ENCODE data around the gene ABCG1. TPM values are rescaled to one million over a fixed set of nuclear protein-coding genes. Genes with fewer than 3 reads are reported as not detected.

The ABCG1 gene
- total RNA-seq, 1 donor from 2014 or later: 62.9 TPM

DNA sequence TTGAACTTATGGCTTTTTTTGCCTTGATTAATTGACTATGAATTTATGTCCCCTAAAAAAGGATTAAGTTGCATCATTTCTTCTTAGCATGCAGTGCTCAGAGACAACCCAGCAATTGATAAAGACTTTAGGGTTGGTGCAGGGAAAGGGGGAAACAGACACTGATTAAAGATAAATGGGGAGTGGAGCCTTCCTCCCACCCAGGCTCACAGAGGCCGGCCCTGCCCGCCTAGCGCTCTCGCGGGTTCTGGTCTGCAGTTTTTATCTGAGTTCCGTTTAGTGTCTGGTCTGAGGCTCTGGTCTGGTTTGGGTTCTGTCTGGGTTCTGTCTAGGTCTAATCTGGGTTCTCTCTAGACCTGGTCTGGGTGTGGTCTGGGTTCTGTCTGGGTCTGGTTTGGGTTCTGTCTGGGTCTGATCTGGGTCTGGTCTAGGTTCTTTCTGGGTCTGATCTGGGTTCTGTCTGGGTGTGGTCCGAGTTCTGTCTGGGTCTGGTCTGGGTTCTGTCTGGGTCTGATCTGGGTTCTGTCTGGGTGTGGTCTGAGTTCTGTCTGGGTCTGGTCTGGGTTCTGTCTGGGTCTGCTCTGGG lies 48.1 kb downstream of the ABCG1 start:
- DNase-seq (ENCODE audit: low read depth in 2 of 2): no peak

DNA sequence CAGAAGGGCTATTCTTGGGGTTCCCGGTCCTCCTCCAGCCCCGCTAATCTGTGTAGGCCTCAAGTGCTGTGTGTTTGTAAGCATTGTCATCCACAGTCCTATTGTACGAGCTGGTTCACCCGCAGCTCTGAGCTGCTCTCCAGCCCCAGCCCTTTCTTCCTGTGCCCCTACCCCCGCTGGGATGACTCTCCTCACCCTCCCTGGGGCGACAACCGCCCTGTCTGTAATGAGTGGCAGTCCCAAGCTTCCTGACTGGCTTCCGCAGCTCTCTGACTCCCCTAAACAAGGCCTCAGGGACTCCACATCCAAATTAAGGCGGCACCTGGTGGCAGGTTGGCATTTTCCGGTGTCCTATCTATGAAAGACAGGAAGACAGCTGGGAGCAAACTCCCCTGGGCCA lies 50.4 kb downstream of the ABCG1 start:
- peak; percentile 21 to 45 for DNase-seq (ENCODE audit: low read depth in 2 of 2)

DNA sequence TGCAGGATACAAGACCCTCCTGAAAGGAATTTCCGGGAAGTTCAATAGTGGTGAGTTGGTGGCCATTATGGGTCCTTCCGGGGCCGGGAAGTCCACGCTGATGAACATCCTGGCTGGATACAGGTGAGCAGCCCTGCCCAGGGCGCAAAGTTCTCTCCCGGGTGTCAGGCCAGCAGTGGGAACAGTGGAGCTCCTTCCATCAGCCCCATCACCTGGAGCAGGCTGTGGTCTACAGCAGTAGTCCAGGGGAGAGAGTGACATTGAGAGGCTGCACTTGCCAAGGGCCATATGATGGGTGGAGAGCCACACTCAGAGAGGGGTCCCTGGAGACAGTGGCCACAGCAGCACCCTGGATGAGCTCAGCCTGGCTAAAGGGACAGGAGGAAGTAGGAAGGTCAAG lies 52.1 kb downstream of the ABCG1 start:
- DNase-seq (ENCODE audit: low read depth in 2 of 2): no peak

DNA sequence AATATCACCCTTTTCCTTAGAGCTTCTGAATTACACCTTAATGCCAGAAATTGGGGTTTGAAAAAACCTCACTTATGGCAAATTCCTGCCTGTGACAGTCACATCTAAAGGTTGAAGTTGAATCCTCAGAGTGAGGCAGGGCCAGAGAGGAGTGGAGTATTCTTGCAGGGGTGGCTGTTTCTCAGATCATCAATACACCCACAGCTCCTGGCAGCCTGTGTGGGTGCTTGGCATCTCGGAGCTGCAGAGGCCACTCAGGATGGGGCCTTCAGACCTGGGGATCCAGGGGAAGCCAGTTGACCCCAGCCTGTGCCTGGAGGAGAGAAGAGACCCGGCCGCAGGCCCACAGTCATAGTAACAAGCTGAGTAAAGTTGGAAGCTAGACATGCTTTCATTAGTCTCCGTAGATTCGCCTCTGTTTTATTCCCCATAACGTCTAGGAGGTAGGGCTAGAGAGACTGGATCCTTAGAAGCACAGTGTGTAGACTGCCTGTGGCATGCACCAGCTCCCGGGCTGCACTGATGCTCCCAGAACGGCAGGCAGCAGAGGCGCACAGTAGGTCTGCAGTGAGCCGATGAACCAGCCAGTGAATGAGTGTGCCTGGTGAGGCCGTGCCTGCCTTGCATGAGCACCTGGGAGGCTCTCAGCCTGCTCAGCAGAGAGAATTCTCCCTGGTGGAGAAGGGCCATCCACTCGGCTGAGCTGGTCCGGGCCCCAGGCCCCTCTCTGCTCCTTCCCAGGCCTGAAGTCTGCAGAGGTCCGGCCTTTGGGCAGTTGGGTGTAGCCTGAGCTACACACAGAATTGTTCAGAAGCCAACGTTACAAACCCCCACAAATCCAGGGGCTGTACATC lies 53.4 kb downstream of the ABCG1 start:
- no peak for DNase-seq (ENCODE audit: low read depth in 2 of 2)

DNA sequence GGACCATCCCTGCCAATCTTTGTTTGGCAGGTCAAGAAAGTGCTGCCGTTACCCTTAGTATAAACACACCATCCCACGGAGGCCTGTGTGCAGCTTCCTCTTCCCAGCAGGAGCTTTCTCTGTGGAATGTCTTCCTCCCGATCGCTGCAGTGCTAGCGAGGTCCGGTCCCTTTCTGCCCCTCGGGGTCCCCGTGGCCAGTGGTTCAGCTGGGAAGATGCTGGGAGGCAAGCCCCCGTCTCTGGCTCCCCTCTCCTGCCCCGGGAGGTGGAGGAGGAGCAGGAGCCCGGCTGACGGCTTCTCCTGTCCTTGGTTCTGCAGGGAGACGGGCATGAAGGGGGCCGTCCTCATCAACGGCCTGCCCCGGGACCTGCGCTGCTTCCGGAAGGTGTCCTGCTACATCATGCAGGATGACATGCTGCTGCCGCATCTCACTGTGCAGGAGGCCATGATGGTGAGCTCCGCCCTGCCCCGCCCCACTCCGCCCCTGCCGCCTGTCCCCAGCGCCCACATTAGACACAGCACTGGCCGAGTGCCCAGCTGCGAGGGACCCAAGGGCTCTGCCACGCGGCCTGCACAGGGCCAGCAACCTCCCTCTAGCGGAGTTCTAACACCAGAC lies 54.2 kb downstream of the ABCG1 start:
- no peak for DNase-seq (ENCODE audit: low read depth in 2 of 2)

DNA sequence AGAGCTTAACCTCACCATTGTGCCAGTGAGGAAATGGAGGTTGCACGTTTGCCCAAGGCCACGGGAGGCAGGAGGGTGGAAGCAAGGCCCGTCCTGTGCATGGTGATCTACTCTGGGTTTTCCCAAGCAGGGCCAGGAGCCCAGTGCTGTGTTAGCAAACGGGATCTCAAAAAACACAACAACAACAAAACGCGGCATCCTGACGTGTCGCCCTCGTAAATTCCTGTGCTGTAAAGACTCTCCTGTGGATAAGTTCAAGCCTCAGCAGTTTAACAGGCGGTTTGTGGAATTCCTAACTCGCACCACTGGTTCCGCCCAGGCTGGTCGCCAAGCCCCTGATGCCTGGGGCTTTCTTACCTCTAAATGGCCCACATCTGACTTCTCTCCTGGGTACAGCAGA lies 57.1 kb downstream of the ABCG1 start:
- DNase-seq (ENCODE audit: low read depth in 2 of 2): no peak

DNA sequence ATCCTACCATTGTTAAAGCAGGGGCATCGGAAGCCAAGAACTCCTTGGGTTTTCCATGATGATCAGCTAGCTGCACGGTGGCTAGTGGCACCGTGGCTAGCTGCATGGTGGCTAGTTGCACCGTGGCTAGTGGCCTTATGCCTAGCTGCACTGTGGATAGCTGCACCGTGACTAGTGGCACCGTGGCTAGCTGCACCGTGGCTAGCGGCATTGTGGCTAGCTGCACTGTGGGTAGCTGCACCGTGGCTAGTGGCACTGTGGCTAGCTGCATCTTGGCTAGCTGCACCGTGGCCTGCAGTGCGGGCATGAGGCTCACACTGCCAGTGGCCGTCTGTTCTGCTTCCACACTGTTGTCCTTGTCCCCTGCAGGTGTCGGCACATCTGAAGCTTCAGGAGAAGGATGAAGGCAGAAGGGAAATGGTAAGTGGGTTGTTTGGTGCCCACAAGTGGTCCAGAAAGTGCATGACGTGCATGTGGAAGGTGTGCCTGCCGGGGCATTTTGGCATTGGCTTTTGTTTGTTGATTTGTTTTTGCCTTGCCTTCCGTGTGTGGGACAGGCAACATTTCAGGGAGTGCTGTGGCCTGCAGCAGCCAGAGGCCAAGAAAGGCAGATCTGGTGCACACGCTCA lies 57.7 kb downstream of the ABCG1 start:
- no peak for DNase-seq (ENCODE audit: low read depth in 2 of 2)

DNA sequence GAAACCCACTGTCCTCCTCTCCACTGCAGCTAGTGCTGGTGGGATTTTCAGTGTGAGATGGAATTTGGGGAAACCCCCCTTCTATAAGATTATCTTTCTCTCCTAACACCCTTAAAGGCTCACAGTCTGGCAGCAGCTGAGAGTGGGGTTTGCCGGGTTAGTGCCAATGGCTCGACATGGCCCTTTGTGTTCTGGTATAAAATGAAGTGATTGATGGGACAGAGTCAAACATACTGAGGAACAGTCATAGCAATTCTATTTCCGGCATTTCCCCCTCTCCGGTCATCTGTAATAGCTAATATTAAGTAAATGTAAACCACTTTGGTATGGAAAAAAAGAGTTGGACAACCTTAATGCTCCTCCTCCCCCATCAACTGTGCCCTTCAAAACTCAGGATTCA lies 58.7 kb downstream of the ABCG1 start:
- DNase-seq (ENCODE audit: low read depth in 2 of 2): peak in 1 of 2 donors; percentile 81

DNA sequence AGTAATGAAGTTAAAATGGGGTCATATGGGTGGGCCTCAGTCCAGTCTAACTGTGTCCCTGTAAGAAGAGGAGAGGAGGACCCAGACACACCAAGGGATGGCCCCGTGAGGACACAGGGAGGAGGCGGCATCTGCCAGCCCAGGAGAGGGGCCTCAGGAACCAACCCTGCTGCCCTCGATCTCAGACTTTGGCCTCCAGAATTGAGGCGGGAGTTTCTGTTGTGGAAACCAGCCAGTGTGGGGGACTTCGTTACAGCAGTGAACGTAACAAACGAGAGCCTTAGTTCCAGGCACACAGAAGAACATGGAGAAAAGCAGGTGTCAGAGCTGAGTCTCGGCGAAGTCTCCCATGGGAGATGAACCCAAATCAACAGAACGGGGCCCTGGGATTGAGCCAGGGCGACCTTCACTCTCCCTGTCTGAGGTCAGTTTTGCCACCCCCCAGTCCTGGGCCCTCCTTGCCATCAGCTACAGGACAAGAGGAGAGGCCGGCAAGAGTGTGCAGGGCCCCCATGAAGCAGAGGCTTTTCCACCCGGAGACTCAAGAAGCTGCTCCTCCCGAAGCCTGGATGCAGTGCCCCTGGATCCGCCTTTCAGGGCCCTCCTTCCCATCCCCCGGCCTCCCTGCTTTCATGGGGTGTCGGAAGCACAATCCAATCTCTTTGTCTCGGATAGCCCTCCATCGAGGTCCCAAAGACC lies 59.7 kb downstream of the ABCG1 start:
- no peak for DNase-seq (ENCODE audit: low read depth in 2 of 2)

DNA sequence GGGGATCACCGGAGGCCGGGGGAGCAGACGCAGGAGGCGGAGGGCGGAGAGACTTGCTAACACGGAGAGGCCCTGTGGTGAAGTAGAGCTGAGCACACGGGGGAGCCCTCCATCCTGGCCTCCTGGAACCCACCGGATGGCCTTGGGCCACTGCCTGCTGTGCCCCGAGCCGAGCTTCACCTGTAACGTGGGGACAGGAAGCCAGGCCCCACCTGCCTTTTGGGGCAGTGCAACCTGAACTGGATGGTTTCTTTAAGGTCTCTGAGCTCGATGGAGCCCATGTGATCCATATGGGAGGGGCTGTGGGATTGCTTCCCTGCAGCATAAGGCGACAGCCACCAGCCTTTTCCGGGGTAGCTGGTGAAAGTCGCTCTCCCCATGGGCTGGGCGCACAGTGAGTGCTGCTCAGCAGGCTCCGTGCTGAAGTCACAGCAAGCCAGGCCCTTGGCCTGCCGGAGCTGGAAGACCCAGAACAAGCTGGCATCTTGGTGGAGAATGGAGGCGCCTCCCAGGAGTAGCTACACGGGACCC lies 60.5 kb downstream of the ABCG1 start:
- DNase-seq (ENCODE audit: low read depth in 2 of 2): no peak

DNA sequence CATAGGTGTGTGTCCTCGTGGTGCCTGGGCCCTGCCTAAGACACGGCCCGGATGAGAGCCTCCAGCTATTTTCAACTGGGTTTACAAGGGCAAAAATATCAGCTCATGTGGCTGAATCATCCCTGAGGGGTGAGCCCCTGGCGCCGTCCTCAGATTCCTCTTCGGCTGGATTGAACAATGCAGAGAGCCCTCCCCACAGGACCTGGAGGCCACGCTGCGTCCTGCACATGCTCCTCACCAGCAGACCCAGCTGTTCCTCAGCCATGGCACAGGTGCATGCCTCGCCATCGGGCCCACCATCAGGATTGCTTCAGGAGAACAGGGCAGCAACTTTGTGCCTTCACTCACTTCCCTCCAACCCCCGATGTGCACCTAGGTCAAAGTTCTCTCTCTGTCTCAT lies 60.9 kb downstream of the ABCG1 start:
- DNase-seq (ENCODE audit: low read depth in 2 of 2): no peak

DNA sequence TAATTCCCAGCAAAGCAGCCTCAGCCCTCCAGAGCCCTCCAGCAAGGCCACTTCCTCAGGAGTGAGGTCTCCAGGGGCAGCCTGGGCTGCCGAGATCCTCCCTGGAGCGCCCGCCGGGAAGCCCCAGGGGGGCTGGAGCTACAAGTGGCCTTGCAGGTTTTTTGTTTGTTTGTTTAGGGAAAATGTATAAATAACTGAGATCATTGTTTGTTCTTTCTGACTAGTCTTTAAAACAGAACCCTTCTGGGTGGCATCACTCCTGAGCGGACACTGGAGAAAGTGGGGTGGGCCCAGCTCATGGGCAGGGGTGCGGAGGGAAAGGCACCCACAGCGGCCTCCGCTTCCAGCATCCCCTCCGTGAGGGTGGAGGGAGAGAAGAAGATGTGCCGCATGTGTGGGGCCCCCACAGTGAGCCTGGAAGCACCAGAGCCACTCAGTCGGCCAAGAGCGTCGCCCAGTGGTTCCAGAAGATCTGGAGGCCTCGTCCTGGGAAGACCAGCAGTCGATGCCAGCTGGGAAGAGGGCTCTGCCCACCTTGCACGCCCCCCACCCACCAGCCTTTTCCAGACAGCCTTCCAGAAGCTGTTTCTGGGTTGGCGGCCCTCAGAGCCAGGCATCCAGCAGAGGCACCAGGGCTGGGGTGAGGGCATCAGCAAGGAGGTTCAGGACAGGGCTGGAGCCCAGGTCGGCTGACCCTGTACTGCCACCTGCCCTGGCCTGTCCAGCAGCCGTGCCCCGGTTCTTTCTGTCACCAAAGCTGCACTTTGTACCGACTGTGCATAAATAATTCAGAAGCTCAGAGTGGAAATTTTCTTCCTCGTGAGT lies 61.6 kb downstream of the ABCG1 start:
- DNase-seq (ENCODE audit: low read depth in 2 of 2): no peak

DNA sequence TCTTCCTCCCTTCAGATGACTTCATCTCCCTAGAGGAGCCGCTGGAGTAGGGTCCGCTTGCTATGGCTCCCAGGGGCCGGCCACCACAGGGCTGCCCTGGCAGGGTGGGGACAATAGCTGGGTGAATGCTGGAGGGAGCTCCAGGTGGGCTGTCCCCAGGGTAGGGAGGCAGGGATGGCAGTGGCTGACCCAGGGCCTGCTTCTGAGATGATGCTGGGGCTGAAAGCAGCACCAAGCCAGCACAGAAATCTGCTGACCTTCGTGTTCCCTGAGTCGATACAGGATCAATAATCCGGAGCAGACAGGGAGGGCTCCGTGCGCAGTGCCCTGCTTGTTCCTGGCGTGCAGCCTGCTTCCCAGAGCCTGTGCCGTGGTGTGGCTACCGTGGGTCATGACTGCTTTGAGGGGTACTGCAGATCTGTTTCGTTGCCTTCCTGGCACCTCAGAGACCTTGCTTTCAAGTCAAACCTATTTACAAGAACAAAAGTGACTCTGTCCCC lies 62.3 kb downstream of the ABCG1 start:
- no peak for DNase-seq (ENCODE audit: low read depth in 2 of 2)

DNA sequence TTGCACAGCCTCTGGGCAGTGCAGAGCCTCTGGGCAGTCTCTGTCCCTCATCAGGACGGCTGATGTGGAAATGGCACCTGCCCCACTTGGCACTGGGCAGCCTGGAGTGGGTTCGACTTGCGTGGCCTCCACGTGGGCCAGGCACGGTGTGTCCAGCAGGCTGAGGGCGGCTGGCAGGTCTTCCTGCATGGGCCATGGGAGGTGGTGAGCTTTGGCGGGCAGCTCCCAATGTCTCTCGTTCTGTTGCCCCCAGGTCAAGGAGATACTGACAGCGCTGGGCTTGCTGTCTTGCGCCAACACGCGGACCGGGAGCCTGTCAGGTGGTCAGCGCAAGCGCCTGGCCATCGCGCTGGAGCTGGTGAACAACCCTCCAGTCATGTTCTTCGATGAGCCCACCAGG lies 63.1 kb downstream of the ABCG1 start:
- no peak for DNase-seq (ENCODE audit: low read depth in 2 of 2)

DNA sequence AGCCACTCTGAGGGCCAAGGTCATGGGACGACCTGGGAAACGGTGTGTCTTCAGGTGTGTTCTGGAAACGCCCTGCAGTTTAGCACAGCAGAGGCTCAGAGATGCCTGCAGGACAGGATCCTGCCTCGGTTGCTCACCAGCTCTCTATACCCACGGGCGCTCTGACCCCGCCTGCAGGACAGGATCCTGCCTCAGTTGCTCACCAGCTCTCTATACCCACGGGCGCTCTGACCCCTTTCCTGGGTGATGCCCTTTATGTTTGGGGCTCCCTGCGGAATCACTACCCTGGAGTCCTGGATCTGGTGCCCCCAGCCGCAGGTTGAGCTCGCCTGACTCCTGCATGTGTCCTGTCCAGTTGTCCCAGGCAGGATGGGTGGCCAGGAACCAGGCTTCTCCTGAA lies 63.8 kb downstream of the ABCG1 start:
- no peak for DNase-seq (ENCODE audit: low read depth in 2 of 2)

DNA sequence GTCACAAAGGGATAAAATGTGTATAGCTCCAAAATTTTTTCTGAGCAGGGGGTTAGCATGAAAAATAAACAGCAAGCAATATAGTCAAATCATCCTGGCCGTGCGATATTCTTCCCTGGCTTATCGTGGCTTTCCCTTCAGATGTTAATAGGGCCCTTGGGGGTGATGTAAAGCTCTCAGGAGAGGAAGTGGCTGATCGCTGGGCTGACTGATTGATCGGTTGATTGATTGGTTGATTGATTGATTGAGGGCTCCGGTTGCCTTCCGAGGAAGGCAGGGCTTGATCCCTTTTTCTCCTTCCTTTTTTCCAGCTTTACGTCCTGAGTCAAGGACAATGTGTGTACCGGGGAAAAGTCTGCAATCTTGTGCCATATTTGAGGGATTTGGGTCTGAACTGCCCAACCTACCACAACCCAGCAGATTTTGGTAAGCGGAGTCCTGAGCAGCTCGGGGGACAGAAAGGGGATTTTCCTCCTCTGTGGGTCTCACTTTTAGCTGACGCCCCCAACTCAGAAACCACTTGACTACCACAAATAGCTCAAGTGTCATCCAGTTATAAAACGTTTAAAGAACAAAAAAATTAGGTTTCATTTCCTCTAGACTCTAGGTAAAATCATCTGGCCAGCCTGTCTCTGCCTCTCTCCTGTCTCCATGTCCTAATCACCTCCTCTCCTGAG lies 66.8 kb downstream of the ABCG1 start:
- DNase-seq (ENCODE audit: low read depth in 2 of 2): no peak

DNA sequence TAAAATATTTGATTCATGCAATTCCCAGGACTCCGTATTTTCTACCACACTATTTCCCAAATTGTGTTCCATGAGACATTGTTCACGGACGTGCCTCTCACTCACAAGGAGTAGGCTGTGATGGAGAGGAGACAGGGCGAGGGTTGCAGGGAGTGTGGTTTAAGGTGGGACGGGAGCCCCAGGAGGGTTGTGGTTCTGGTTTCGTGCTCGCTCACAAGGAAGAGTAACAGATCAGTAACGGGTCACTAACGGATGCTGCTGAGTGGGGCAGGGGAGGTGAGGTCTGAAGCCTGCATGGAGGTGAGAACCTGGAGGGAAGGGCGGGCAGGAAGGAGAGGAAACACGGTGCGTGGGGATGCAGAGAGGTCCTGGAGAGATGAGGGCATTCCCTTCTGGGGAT lies 67.5 kb downstream of the ABCG1 start:
- no peak for DNase-seq (ENCODE audit: low read depth in 2 of 2)

DNA sequence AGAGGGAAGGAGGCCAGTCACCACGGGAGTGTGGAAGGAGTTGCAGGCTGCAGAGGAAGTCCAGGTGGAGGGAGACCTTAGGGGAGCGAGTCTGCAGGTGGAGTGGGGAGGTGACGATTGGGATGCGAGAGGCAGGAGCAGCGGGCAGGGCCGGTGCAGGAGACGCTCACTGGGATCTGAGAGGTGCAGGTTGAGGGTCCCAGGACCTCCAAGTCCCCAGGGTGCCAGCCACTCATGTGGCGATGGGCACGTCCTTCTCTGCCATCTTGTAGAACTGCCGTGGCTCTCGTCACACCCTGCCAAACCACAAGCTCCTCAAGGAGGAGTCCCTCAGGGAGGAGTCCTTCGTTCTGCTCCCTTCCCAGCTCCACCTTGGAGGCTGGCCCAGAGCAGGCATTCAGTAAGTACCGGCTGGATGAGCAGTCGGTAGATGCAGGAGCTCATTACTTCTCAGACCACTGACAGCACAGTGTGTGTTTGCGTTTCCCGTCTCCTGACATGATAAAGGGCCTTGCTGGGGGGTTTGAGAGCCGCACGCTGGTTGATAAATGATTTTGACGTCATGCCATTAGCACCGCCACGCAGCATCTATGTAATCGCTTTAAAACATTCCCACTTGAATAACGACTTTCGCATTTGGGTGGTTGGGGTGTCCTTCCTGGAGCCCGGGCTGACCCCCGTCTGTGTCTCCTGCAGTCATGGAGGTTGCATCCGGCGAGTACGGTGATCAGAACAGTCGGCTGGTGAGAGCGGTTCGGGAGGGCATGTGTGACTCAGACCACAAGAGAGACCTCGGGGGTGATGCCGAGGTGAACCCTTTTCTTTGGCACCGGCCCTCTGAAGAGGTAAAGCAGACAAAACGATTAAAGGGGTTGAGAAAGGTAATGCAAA lies 68.5 kb downstream of the ABCG1 start:
- DNase-seq (ENCODE audit: low read depth in 2 of 2): no peak

DNA sequence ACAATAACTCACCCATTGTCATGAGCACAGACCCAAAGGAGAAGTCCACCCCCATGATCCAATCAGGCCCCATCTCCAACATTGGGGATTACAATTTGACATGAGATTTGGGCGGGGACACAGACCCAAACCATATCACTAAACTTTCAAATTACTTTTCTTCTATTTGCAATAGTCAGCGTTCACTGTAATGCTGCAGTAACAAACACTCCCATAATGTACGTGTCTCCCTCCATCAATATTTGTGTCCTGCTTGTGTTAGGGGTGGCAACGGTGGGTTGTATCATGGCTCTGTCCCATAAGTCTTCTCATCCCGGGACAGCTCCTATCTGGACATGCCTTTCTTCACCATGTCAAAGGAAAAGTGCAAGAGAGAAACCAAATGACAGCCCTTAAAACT lies 70.0 kb downstream of the ABCG1 start:
- no peak for DNase-seq (ENCODE audit: low read depth in 2 of 2)
